Thoracic aorta (tissue), 2 donors: ENCODE measurements around the gene PPM1H. TPM values are rescaled to one million over a fixed set of nuclear protein-coding genes. Genes with fewer than 3 reads are reported as not detected.

Source experiments
- ATAC-seq: fragments of 150-250 bp; one replicate; pipeline ENCODE4 v1.8.0; 2017; ENCODE audit warnings: low read depth; ENCODE audit not compliant: insufficient number of reproducible peaks, low FRiP score
- DNase-seq: peaks from one replicate; pipeline ENCODE4 v3.0.0-alpha.2; 2020; ENCODE audit warnings: low spot score
- H3K27ac ChIP-seq, 2 donors: fragments of 200-600 bp; sonication (generic); 1 replicate in 1 of 2; 2 replicates in 1 of 2; pipeline ENCODE4 v1.5.1; 2016; ENCODE audit warnings: mild to moderate bottlenecking in 2 of 2, moderate library complexity in 2 of 2
- H3K27me3 ChIP-seq: fragments of 200-600 bp; sonication (generic); replicated peaks from 2 replicates; pipeline ENCODE4 v1.6.0; 2016; ENCODE audit warnings: mild to moderate bottlenecking; ENCODE audit not compliant: insufficient read depth
- H3K36me3 ChIP-seq: fragments of 200-600 bp; sonication (generic); one replicate; pipeline ENCODE4 v1.5.1; 2016
- H3K4me1 ChIP-seq, 2 donors: fragments of 200-600 bp; sonication (generic); 1 replicate in 1 of 2; 2 replicates in 1 of 2; pipeline versions ENCODE4 v1.5.1 to v1.6.0; 2016; ENCODE audit warnings: low read depth in 2 of 2, mild to moderate bottlenecking in 1 of 2; ENCODE audit not compliant: control insufficient read depth in 1 of 2
- H3K4me3 ChIP-seq: fragments of 200-600 bp; sonication (generic); 2 replicates; pipeline ENCODE4 v1.5.1; 2016; ENCODE audit warnings: mild to moderate bottlenecking
- H3K9me3 ChIP-seq: fragments of 200-600 bp; sonication (generic); 2 replicates; pipeline ENCODE4 v1.5.1; 2016
- CTCF ChIP-seq: fragments of 200-600 bp; sonication (generic); IDR thresholded peaks from one replicate; pipeline ENCODE4 v1.5.1; 2019; ENCODE audit warnings: antibody characterized with exemption
- total RNA-seq, 2 donors: library from RNA; depleted of rRNA; stranded (reverse); fragments of >200 nt; gene quantifications; one replicate each; pipeline versions ENCODE4 v1.1.0 to v1.2.3, GENCODE V29; 2016

Gene PPM1H
- total RNA-seq, 2 donors from 2014 or later = 9.1 to 10.3 TPM

GRCh38 chr12:62808166-62808879, 126.6 kb downstream of the PPM1H start:
- ATAC-seq (no peak), DNase-seq (no peak)
- Histone ChIP-seq H3K36me3 (no peaks in the 10 kb centered on the region), H3K4me3 (no peak overlapping the region), H3K27ac (no peak overlapping the region), H3K4me1 (peaks cover 3 to 9% of the 10 kb centered on the region in 2 donors), H3K27me3 (no peaks in the 10 kb centered on the region), H3K9me3 (no peaks in the 10 kb centered on the region)
- TF ChIP-seq CTCF = no peak

GRCh38 chr12:62806893-62807292, 128.1 kb downstream of the PPM1H start:
- Histone ChIP-seq H3K36me3 (no peaks in the 10 kb centered on the region), H3K9me3 (no peaks in the 10 kb centered on the region), H3K4me1 (no peaks in the 10 kb centered on the region), H3K27me3 (no peaks in the 10 kb centered on the region), H3K4me3 (no peak overlapping the region), H3K27ac (no peak overlapping the region)
- no peak for ATAC-seq
- TF ChIP-seq CTCF = no peak
- no peak for DNase-seq

GRCh38 chr12:62806244-62806836, 128.6 kb downstream of the PPM1H start:
- Histone ChIP-seq H3K36me3 (no peaks in the 10 kb centered on the region), H3K4me1 (no peaks in the 10 kb centered on the region), H3K27ac (no peak overlapping the region), H3K9me3 (no peaks in the 10 kb centered on the region), H3K4me3 (no peak overlapping the region), H3K27me3 (no peaks in the 10 kb centered on the region)
- ATAC-seq (no peak), DNase-seq (no peak)
- TF ChIP-seq CTCF = no peak

GRCh38 chr12:62805517-62805916, 129.4 kb downstream of the PPM1H start:
- H3K4me3 ChIP-seq = no peak overlapping the region
- no peak for DNase-seq
- no peak for TF ChIP-seq CTCF
- H3K4me1 ChIP-seq = no peaks in the 10 kb centered on the region
- no peaks in the 10 kb centered on the region for H3K27me3 ChIP-seq
- no peak for ATAC-seq
- no peaks in the 10 kb centered on the region for H3K36me3 ChIP-seq
- no peaks in the 10 kb centered on the region for H3K9me3 ChIP-seq
- H3K27ac ChIP-seq = no peak overlapping the region

- TF ChIP-seq CTCF = no peak
- ATAC-seq = no peak
- no peaks in the 10 kb centered on the region for H3K27me3 ChIP-seq
These were observed 131.2 kb downstream of the PPM1H start for GRCh38 chr12:62803756-62804155.

More at GRCh38 chr12:62803756-62804155, 131.2 kb downstream of the PPM1H start:
- no peak for DNase-seq
- no peaks in the 10 kb centered on the region for H3K4me1 ChIP-seq
- no peak overlapping the region for H3K27ac ChIP-seq
- H3K36me3 ChIP-seq = no peaks in the 10 kb centered on the region
- H3K9me3 ChIP-seq = no peaks in the 10 kb centered on the region
- no peak overlapping the region for H3K4me3 ChIP-seq
